SH-SY5Y (cell line): ENCODE measurements around the gene ANKRD60.

Experiments
- GATA2 ChIP-seq: IDR thresholded peaks from 2 replicates; pipeline ENCODE4 v1.6.1; 2011; ENCODE audit warnings: mild to moderate bottlenecking, low read depth, low read length
- GATA3 ChIP-seq: IDR thresholded peaks from 2 replicates; pipeline ENCODE4 v1.6.1; 2011; ENCODE audit warnings: low read depth, mild to moderate bottlenecking, low read length, moderate library complexity

- peak; percentile 52; the same call in 1 of the 2 replicates for TF ChIP-seq GATA2
- TF ChIP-seq GATA3: peak; percentile 39; the same call in 1 of the 2 replicates
Observed at GRCh38 chr20:58260006-58260405, 31.6 kb upstream of the ANKRD60 start.
